Heart right ventricle (tissue), 16 donors: ENCODE results near the gene IDH1. TPM values are rescaled to one million over a fixed set of nuclear protein-coding genes. Genes with fewer than 3 reads are reported as not detected.
A peak's percentile ranks its signal among the peaks of the same experiment; 100 is the strongest.

Source experiments
- ATAC-seq, 8 donors: fragments of 200-7000 bp; cut with Tn5 transposase; one replicate each; pipeline ENCODE4 v1.9.1; 2020; ENCODE audit warnings: mild to moderate bottlenecking in 8 of 8, moderate library complexity in 8 of 8, moderate number of reproducible peaks in 1 of 8
- DNase-seq, 2 donors: peaks; one replicate each; pipeline ENCODE4 v3.0.0-alpha.2; 2020
- H3K27ac ChIP-seq, 10 donors: fragments of 200-600 bp; sonication (generic) in 2 of 10; one replicate each; pipeline versions ENCODE4 v1.5.0 to v1.8.0; 2020 to 2022; ENCODE audit warnings: mild to moderate bottlenecking in 3 of 10
- H3K27me3 ChIP-seq, 7 donors: fragments of 200-600 bp; one replicate each; pipeline ENCODE4 v1.8.0; 2021 to 2022; ENCODE audit warnings: mild to moderate bottlenecking in 2 of 7
- H3K36me3 ChIP-seq, 9 donors: fragments of 200-600 bp; sonication (generic) in 1 of 9; one replicate each; pipeline versions ENCODE4 v1.5.0 to v1.8.0; 2020 to 2022; ENCODE audit warnings: mild to moderate bottlenecking in 2 of 9
- H3K4me1 ChIP-seq, 9 donors: fragments of 200-600 bp; sonication (generic) in 1 of 9; one replicate each; pipeline versions ENCODE4 v1.5.0 to v1.8.0; 2020 to 2022; ENCODE audit warnings: mild to moderate bottlenecking in 4 of 9
- H3K4me3 ChIP-seq, 10 donors: fragments of 200-600 bp; sonication (generic) in 2 of 10; one replicate each; pipeline versions ENCODE4 v1.5.0 to v1.8.0; 2020 to 2022; ENCODE audit warnings: mild to moderate bottlenecking in 7 of 10, moderate library complexity in 2 of 10
- H3K9me3 ChIP-seq, 11 donors: fragments of 200-600 bp in 10 of 11; sonication (generic) in 2 of 11; one replicate each; pipeline versions ENCODE4 v1.5.0 to v1.8.0; 2013 to 2022; ENCODE audit warnings: mild to moderate bottlenecking in 2 of 11, control low read depth in 1 of 11, moderate library complexity in 1 of 11
- WGBS, 2 donors: extraction: QIAGEN DNeasy Blood & Tissue Kit; methylation state at CpG; one replicate each; pipeline ENCODE4 v1.1.7; 2013; ENCODE audit warnings: inconsistent platforms in 1 of 2; 5-methylcytosine and 5-hydroxymethylcytosine counted together
- intact Hi-C, 10 donors: fragments of 100-400 bp; cut with DNase I; formaldehyde crosslinking; loops; one replicate each; pipeline versions ENCODE4 v1.11.1 to v1.14.2; 2022
- polyA plus RNA-seq, 2 donors: library from polyadenylated mRNA; stranded (reverse); fragments of 200-250 nt; gene quantifications; one replicate each; pipeline ENCODE4 v1.2.3, GENCODE V29; 2013
- total RNA-seq, 10 donors: library from RNA; stranded (reverse); fragmentation: NEBNext Ultra II Directional in 3 of 10; extraction: Animal tissue kit (Norgen Biotek cat#: 25700) in 3 of 10; gene quantifications; one replicate each; pipeline versions ENCODE4 v1.2.1 to v1.2.4, GENCODE V29; 2021 to 2023
- TF ChIP-seq, protein P1 (sequence below), 9 donors: fragments of 200-600 bp; sonication (generic) in 2 of 9; IDR thresholded peaks; one replicate each; pipeline versions ENCODE4 v1.5.0 to v1.8.0; 2021 to 2022; ENCODE audit warnings: antibody characterized with exemption in 9 of 9, mild to moderate bottlenecking in 5 of 9, moderate library complexity in 1 of 9
- donor health status: Arrhythmogenic right ventricular cardiomyopathy.
- donor health status: ischemic (EF 13 %, LVEDD 7.1; RV severe dilation, severe dysfunction).
- donor health status: healthy with polysubstance abuse.
- donor health status: DM: no; HTN: yes; CAD: no.
- donor health status: DM: no; HTN: no; CAD: no.
- donor health status: ischemic (EF 25% LVEDD 6.9; RV normal size, moderate dysfunction).
- donor health status: ischemic (EF 25% LVEDD 5.7; RV mildly dilated, moderate dysfunction).
- donor health status: healthy.
- donor health status: DM: yes; HTN: yes; CAD: no.
- donor health status: Ischemic cardiomyopathy.
- donor health status: ischemic (EF 35%, LVEDD 5.7; RV mildly dilated, moderate dysfunction).
- donor health status: nonischemic (EF 11% LVEDD 7.7; RV severe dilation, severe dysfunction).
- donor health status: DM: yes; HTN: yes; CAD: no.
- donor health status: PGD.
- donor health status: ischemic (EF 29% LVEDD 5.4; RV normal size, mild dysfunction).
- donor health status: nonischemic (EF 23%, LVEDD 6.1; RV moderate dilation, normal function).

The IDH1 gene
- total and polyA plus RNA-seq, 12 donors: 15.3 to 71.3 (median 31.8) TPM

DNA sequence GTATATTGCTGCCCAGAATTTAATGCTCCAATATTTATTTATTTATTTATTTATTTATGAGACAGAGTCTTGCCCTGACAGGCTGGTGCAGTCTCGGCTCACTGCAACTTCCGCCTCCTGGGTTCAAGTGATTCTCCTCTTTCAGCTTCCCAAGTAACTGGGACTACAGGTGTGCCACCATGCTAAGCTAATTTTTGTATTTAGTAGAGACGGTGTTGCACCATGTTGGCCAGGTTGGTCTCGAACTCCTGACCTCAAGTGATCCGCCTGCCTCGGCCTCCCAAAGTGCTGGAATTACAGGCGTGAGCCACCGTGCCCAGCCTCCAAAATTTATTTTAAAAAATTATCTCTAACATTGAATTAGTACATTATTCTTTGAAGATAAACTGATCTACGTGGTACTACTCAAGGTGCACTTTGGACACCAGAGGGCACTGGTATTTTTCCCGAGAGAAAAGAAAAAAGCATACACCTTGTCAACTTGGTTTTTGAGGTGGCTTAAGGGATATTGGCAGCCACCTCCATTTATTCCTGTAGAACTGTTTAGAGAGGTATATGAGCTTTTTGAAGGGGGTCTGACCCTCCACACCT lies 1.4 kb upstream of the IDH1 start:
- 76 to 77% methylated on average over 10 of the region's 10 CpGs for WGBS, 2 donors

DNA sequence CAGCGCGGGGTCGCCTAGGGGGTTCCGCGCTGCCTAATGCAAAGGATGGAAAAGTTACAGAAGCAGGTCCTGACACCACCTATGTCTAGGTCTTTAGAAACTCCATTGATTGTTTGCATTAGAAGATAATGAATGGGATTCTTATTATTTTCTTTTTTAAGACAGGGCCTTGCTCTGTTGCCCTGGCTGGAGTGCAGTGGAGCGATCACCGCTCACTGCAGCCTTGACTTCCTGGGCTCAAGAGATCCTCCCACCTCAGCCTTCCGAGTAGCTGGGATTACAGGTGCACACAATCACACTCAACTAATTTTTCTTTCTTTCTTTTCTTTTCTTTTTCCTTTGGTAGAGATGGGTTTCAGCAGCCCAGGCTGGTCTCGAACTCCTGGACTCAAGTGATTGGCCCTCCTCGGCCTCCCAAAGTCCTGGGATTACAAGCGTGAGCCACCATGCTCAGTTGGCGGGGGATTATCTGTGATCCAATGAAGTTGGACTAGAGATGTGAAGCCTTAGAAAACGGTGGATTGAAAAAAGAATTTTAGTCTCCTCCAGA lies 761 bp upstream of the IDH1 start:
- WGBS, 2 donors: 47 to 48% methylated on average over 13 of the region's 13 CpGs
- TF ChIP-seq, protein P1, sequence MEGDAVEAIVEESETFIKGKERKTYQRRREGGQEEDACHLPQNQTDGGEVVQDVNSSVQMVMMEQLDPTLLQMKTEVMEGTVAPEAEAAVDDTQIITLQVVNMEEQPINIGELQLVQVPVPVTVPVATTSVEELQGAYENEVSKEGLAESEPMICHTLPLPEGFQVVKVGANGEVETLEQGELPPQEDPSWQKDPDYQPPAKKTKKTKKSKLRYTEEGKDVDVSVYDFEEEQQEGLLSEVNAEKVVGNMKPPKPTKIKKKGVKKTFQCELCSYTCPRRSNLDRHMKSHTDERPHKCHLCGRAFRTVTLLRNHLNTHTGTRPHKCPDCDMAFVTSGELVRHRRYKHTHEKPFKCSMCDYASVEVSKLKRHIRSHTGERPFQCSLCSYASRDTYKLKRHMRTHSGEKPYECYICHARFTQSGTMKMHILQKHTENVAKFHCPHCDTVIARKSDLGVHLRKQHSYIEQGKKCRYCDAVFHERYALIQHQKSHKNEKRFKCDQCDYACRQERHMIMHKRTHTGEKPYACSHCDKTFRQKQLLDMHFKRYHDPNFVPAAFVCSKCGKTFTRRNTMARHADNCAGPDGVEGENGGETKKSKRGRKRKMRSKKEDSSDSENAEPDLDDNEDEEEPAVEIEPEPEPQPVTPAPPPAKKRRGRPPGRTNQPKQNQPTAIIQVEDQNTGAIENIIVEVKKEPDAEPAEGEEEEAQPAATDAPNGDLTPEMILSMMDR (IDR thresholded peaks at IDR 0.05): peak in 4 of 9 donors; percentile 3 to 33 (median 12)
- Histone ChIP-seq H3K36me3 (peaks cover 0 to 25% (median 8%) of the 10 kb centered on the region in 9 donors), H3K27me3 (no peaks in the 10 kb centered on the region), H3K9me3 (no peaks in the 10 kb centered on the region), H3K4me1 (peaks cover 0 to 47% (median 28%) of the 10 kb centered on the region in 9 donors), H3K4me3 (peak overlapping the region; percentile 71 to 93 (median 84)), H3K27ac (peak overlapping the region; percentile 32 to 92 (median 78))
- intact Hi-C loops: loop anchor here in 4 of 10 donors (1.0 to 10.0 kb wide), 4 partner anchors 11 to 151 kb away; partner anchors contain the start of gene PIKFYVE (in 1 of the 4)
- no peak for ATAC-seq
- no peak for DNase-seq

More for the DNA sequence above, 1.4 kb upstream of the IDH1 start:
- peaks cover 0 to 18% (median 7%) of the 10 kb centered on the region in 9 donors for H3K36me3 ChIP-seq
- H3K9me3 ChIP-seq: no peaks in the 10 kb centered on the region
- no peak overlapping the region for H3K4me3 ChIP-seq
- H3K4me1 ChIP-seq: peaks cover 0 to 47% (median 28%) of the 10 kb centered on the region in 9 donors
- H3K27ac ChIP-seq: peak overlapping the region in 8 of 10 donors; percentile 57 to 92 (median 72)
- DNase-seq: no peak
- intact Hi-C loops: loop anchor here in 2 of 10 donors (10.0 kb wide), 2 partner anchors 81 to 151 kb away; no protein-coding TSS in a partner anchor
- H3K27me3 ChIP-seq: no peaks in the 10 kb centered on the region
- no peak for ATAC-seq
- TF ChIP-seq, protein P1 (IDR thresholded peaks at IDR 0.05): peak in 1 of 9 donors; percentile 19

DNA sequence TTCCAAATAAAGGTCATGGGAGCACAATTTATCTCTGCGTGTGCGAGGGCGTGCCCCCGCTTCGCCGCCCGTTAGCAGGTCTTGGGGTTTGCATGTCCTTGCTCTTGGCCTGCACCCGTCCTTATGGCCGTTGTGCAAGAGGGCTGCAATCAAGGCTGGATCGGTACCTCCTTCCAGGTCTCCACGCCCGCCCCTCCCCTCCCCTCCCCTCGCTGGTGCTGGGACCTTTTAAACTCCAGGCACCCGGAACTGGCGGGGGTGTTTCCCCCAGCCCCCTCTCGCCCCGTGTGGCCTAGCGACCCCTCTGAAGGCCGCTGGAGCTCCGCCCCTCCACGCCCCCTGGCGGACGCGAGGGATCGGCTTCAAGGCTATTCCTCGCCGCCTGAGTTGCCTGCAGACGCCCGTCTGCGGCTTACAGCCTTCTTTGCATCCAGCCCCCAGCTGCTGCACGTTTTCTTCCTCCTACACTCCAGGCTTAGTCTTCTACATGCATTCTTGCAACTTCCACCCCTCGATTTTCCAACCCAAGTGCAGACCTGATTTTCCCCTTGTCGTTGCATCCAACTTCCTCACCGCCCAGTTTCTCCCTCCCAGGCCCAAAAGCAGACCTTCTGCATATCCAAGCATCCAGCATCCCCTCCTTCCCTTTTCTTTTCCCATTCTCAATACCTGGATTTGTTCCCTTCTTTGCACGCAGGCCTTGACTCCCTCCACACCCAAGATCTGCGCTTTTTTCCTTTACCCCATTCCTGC lies 577 bp downstream of the IDH1 start:
- TF ChIP-seq, protein P1 (IDR thresholded peaks at IDR 0.05): peak; percentile 67 to 87 (median 78)
- Histone ChIP-seq H3K27me3 (no peaks in the 10 kb centered on the region), H3K9me3 (no peaks in the 10 kb centered on the region), H3K27ac (peak overlapping the region; percentile 50 to 92 (median 78)), H3K4me1 (peaks cover 0 to 57% (median 28%) of the 10 kb centered on the region in 9 donors), H3K4me3 (peak overlapping the region; percentile 71 to 93 (median 84)), H3K36me3 (peaks cover 0 to 38% (median 12%) of the 10 kb centered on the region in 9 donors)
- peak; percentile 78 to 94 (median 87) for ATAC-seq
- 0 to 1% methylated on average over 36 of the region's 36 CpGs for WGBS, 2 donors
- DNase-seq: peak; percentile 84 to 88
- intact Hi-C loops: loop anchor here in 5 of 10 donors (2.0 to 10.0 kb wide), 6 partner anchors 63 to 149 kb away; no protein-coding TSS in a partner anchor

DNA sequence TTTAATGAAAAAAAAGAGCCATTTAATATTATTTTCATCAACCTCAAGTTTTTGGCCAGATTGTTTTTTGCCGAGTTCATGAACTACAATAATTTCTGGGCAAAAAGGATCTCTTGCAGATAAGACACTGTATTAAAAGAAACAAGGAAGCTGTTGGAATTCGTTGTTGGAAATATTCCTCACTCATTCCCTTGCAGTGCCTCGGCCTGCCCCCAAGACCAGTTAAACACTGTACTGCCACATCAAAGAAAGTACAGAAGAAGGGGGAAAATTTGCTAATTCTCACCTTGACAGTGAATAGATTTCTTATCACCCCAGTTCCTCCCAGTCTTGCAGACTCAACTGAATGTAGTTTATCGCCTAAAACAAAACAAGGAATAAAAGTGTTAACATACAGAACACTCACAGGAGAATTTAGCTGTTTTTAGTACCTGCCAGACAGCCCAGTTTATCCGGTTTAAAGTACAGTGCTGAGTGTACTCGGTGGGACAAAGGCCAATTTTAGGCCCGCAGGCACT lies 1.2 kb downstream of the IDH1 start:
- ATAC-seq (no peak), DNase-seq (no peak)
- no peaks in the 10 kb centered on the region for H3K27me3 ChIP-seq
- intact Hi-C loops: loop anchor here in 5 of 10 donors (2.0 to 10.0 kb wide), 6 partner anchors 64 to 149 kb away; no protein-coding TSS in a partner anchor
- peaks cover 0 to 58% (median 28%) of the 10 kb centered on the region in 9 donors for H3K4me1 ChIP-seq
- no peaks in the 10 kb centered on the region for H3K9me3 ChIP-seq
- peak overlapping the region; percentile 50 to 92 (median 78) for H3K27ac ChIP-seq
- peaks cover 0 to 44% (median 12%) of the 10 kb centered on the region in 9 donors for H3K36me3 ChIP-seq
- H3K4me3 ChIP-seq: peak overlapping the region; percentile 71 to 93 (median 84)
- WGBS, 2 donors: 4 to 5% methylated on average over 7 of the region's 7 CpGs
- TF ChIP-seq, protein P1 (IDR thresholded peaks at IDR 0.05): no peak
